H4 (cell line): ENCODE results near the gene MBD3L2B. TPM values are rescaled to one million over a fixed set of nuclear protein-coding genes. Genes with fewer than 3 reads are reported as not detected.

ENCODE experiments used
- total RNA-seq: library from RNA; depleted of rRNA; stranded (reverse); fragments of >200 nt; shearing (Covaris generic); gene quantifications from 2 replicates; pipeline ENCODE4 v1.2.3, GENCODE V29; 2014; rRNA removed

Gene MBD3L2B
- total RNA-seq, 1 experiment from 2014 or later: not detected

Other genes with a start within 250 kb of the MBD3L2B start
- gene VAV1, start 248.7 kb downstream of the MBD3L2B start, total RNA-seq: 0.06 TPM in 1 of 2 replicates, not detected in the other
- 32.3 and 36.0 TPM in 2 replicates for gene ADGRE1, start 133.9 kb downstream of the MBD3L2B start, total RNA-seq
- not detected in 2 replicates for gene MBD3L5, start 9.1 kb upstream of the MBD3L2B start, total RNA-seq
- gene MBD3L4, start 18.7 kb upstream of the MBD3L2B start, total RNA-seq: not detected in 2 replicates
- not detected in 2 replicates for gene MBD3L2, start 27.9 kb upstream of the MBD3L2B start, total RNA-seq
- gene MBD3L3, start 37.2 kb upstream of the MBD3L2B start, total RNA-seq: not detected in 2 replicates
- 14.2 and 17.7 TPM in 2 replicates for gene ZNF557, start 48.3 kb upstream of the MBD3L2B start, total RNA-seq